IMR-90 (cell line): ENCODE results near the gene IZUMO4. TPM values are rescaled to one million over a fixed set of nuclear protein-coding genes. Genes with fewer than 3 reads are reported as not detected.

Experiments
- ATAC-seq: fragments of 200-7000 bp; cut with Tn5 transposase; 2 replicates; pipeline ENCODE4 v1.9.1; 2020; ENCODE audit warnings: low read depth, mild to moderate bottlenecking, moderate library complexity
- BruUV-seq: library from RNA; stranded (reverse); fragments of 400-500 nt; replicated peaks from 2 replicates; lab custom pipeline; 2021; lab: Mats Ljungman, UMichigan
- CTCF ChIA-PET: fragments of 300-600 bp; formaldehyde crosslinking; extraction: SDS; loops from one replicate; lab custom pipeline; 2021; ENCODE audit warnings: antibody characterized with exemption; lab: Yijun Ruan, JAX
- POLR2A ChIA-PET: fragments of 300-600 bp; sonication (Branson Sonifier 250); formaldehyde crosslinking; loops from one replicate; lab custom pipeline; 2022; ENCODE audit warnings: antibody characterized with exemption; ENCODE audit not compliant: unreplicated experiment; lab: Charles Lee
- DNase-seq: peaks from one replicate; pipeline ENCODE4 v3.0.0; 2013
- H2AFZ ChIP-seq: replicated peaks from 2 replicates; pipeline ENCODE3; 2013; ENCODE audit warnings: low read length, mild to moderate bottlenecking; ENCODE audit not compliant: poor library complexity
- H2AK5ac ChIP-seq: 2 replicates; pipeline ENCODE4 v1.6.1; 2013; ENCODE audit warnings: low read depth, low read length, inconsistent platforms
- H2AK9ac ChIP-seq: replicated peaks from 2 replicates; pipeline ENCODE3; 2013; ENCODE audit warnings: mild to moderate bottlenecking, low read depth, low read length, moderate library complexity; ENCODE audit not compliant: poor library complexity
- H2BK120ac ChIP-seq: 2 replicates; pipeline ENCODE4 v1.6.1; 2013; ENCODE audit warnings: low read depth, low read length, inconsistent platforms
- H2BK15ac ChIP-seq: 3 replicates; pipeline ENCODE4 v1.6.1; 2013; ENCODE audit warnings: low read depth, low read length, inconsistent platforms
- H2BK20ac ChIP-seq: 2 replicates; pipeline ENCODE4 v1.6.1; 2013; ENCODE audit warnings: low read depth, mild to moderate bottlenecking, inconsistent platforms, low read length, moderate library complexity
- H2BK5ac ChIP-seq: 2 replicates; pipeline ENCODE4 v1.6.1; 2013; ENCODE audit warnings: mild to moderate bottlenecking, low read depth, low read length, inconsistent platforms; ENCODE audit not compliant: poor library complexity, severe bottlenecking
- H3K14ac ChIP-seq: replicated peaks from 2 replicates; pipeline ENCODE4 v1.6.1; 2013; ENCODE audit warnings: low read depth, low read length, inconsistent platforms
- H3K18ac ChIP-seq: 2 replicates; pipeline ENCODE4 v1.6.1; 2013; ENCODE audit warnings: low read depth, low read length, control low read depth
- H3K23ac ChIP-seq: 2 replicates; pipeline ENCODE4 v1.6.1; 2013; ENCODE audit warnings: low read depth, low read length, inconsistent platforms
- H3K27ac ChIP-seq: 2 replicates; pipeline ENCODE4 v1.5.1; 2013; ENCODE audit warnings: mild to moderate bottlenecking, control low read depth, low read length; ENCODE audit not compliant: insufficient read depth
- H3K27me3 ChIP-seq: 2 replicates; pipeline ENCODE4 v1.6.1; 2013; ENCODE audit warnings: low read length; ENCODE audit not compliant: control insufficient read depth, insufficient read depth
- H3K36me3 ChIP-seq: 2 replicates; pipeline ENCODE4 v1.6.1; 2013; ENCODE audit warnings: low read length, mixed read lengths; ENCODE audit not compliant: control insufficient read depth, insufficient read depth
- H3K4ac ChIP-seq: 2 replicates; pipeline ENCODE4 v1.6.1; 2013; ENCODE audit warnings: low read depth, low read length, inconsistent platforms
- H3K4me1 ChIP-seq: 2 replicates; pipeline ENCODE4 v1.6.1; 2013; ENCODE audit warnings: low read length, mixed read lengths; ENCODE audit not compliant: control insufficient read depth, insufficient read depth
- H3K4me2 ChIP-seq: 2 replicates; pipeline ENCODE4 v1.6.1; 2013; ENCODE audit warnings: low read depth, mild to moderate bottlenecking, control low read depth, low read length, moderate library complexity
- H3K4me3 ChIP-seq: 2 replicates; pipeline ENCODE4 v1.5.1; 2013; ENCODE audit warnings: low read depth, mild to moderate bottlenecking, control low read depth, low read length, moderate library complexity; ENCODE audit not compliant: insufficient read depth
- H3K56ac ChIP-seq: 2 replicates; pipeline ENCODE4 v1.6.1; 2013; ENCODE audit warnings: low read length, inconsistent platforms; ENCODE audit not compliant: insufficient read depth; ENCODE audit errors: extremely low read depth
- H3K79me1 ChIP-seq, 2 experiments: 2 replicates each; pipeline ENCODE4 v1.6.1; 2013; ENCODE audit warnings: low read length in 2 of 2, inconsistent platforms in 1 of 2, low read depth in 1 of 2
- H3K9ac ChIP-seq: 2 replicates; pipeline ENCODE4 v1.6.1; 2013; ENCODE audit warnings: low read depth, low read length, control low read depth
- H3K9me1 ChIP-seq: 2 replicates; pipeline ENCODE4 v1.6.1; 2013; ENCODE audit warnings: low read length, inconsistent platforms; ENCODE audit not compliant: insufficient read depth
- H3K9me3 ChIP-seq: 2 replicates; pipeline ENCODE4 v1.6.1; 2013; ENCODE audit warnings: low read length; ENCODE audit not compliant: control insufficient read depth, insufficient read depth
- H4K20me1 ChIP-seq: 2 replicates; pipeline ENCODE4 v1.6.1; 2013; ENCODE audit warnings: low read length, inconsistent platforms; ENCODE audit not compliant: insufficient read depth
- H4K5ac ChIP-seq: 2 replicates; pipeline ENCODE4 v1.6.1; 2013; ENCODE audit warnings: mild to moderate bottlenecking, low read depth, low read length, control low read depth
- H4K8ac ChIP-seq, 2 experiments: 2 replicates each; pipeline ENCODE4 v1.6.1; 2013; ENCODE audit warnings: low read depth in 2 of 2, low read length in 2 of 2, control low read depth in 1 of 2, inconsistent platforms in 1 of 2
- H4K91ac ChIP-seq: 2 replicates; pipeline ENCODE4 v1.6.1; 2013; ENCODE audit warnings: low read depth, low read length, inconsistent platforms; ENCODE audit not compliant: insufficient read depth
- BHLHE40 ChIP-seq: fragments of 150-350 bp; IDR thresholded peaks from 2 replicates; pipeline ENCODE4 v1.6.1; 2016; ENCODE audit warnings: mild to moderate bottlenecking, low read depth, low read length
- CEBPB ChIP-seq: IDR thresholded peaks from 2 replicates; pipeline ENCODE4 v1.6.1; 2012; ENCODE audit warnings: low read depth, low read length, improper control_type of control experiment
- CHD1 ChIP-seq: IDR thresholded peaks from 2 replicates; pipeline ENCODE4 v1.6.1; 2012; ENCODE audit warnings: low read depth, low read length, improper control_type of control experiment
- FOS ChIP-seq: fragments of 150-350 bp; IDR thresholded peaks from 2 replicates; pipeline ENCODE4 v1.6.1; 2016; ENCODE audit warnings: low read depth, low read length
- MAFK ChIP-seq: IDR thresholded peaks from 2 replicates; pipeline ENCODE4 v1.6.1; 2012; ENCODE audit warnings: low read depth, low read length, improper control_type of control experiment
- MAZ ChIP-seq: IDR thresholded peaks from 2 replicates; pipeline ENCODE4 v1.6.1; 2012; ENCODE audit warnings: low read depth, mild to moderate bottlenecking, low read length, improper control_type of control experiment, moderate library complexity, borderline replicate concordance
- MXI1 ChIP-seq: IDR thresholded peaks from 2 replicates; pipeline ENCODE4 v1.6.1; 2012; ENCODE audit warnings: low read depth, mild to moderate bottlenecking, low read length, moderate library complexity, borderline replicate concordance
- NFE2L2 ChIP-seq: fragments of 150-350 bp; IDR thresholded peaks from 2 replicates; pipeline ENCODE4 v1.6.1; 2016; ENCODE audit warnings: low read depth, mild to moderate bottlenecking, low read length
- POLR2A ChIP-seq: IDR thresholded peaks from 2 replicates; pipeline ENCODE4 v1.6.1; 2012; ENCODE audit warnings: mild to moderate bottlenecking, low read depth, low read length
- RCOR1 ChIP-seq: IDR thresholded peaks from 2 replicates; pipeline ENCODE4 v1.6.1; 2012; ENCODE audit warnings: mild to moderate bottlenecking, low read length, improper control_type of control experiment; ENCODE audit not compliant: insufficient replicate concordance
- RFX5 ChIP-seq: IDR thresholded peaks from 2 replicates; pipeline ENCODE4 v1.8.0; 2012; ENCODE audit warnings: low read depth, mild to moderate bottlenecking, low read length, moderate library complexity
- SMC3 ChIP-seq: fragments of 150-350 bp; IDR thresholded peaks from 2 replicates; pipeline ENCODE4 v1.6.1; 2016; ENCODE audit warnings: low read depth, mild to moderate bottlenecking, antibody characterized with exemption, low read length, moderate library complexity
- WGBS, 2 experiments: methylation state at CpG; one replicate each; pipeline versions ENCODE4 v1.1.5 to v1.1.7; 2013; ENCODE audit warnings: missing lambda C conversion rate in 2 of 2; ENCODE audit not compliant: insufficient read length in 1 of 2; ENCODE audit errors: extremely low coverage in 2 of 2; 5-methylcytosine and 5-hydroxymethylcytosine counted together
- dilution Hi-C: fragments of 300-500 bp; cut with HindIII; formaldehyde crosslinking; loops from one replicate; pipeline ENCODE4 v1.14.3; 2018; ENCODE audit warnings: low sequenced_read_pairs; ENCODE audit not compliant: unreplicated experiment
- in situ Hi-C: fragments of 300-500 bp; cut with MboI; formaldehyde crosslinking; loops from 3 replicates; pipeline ENCODE4 v1.14.3; 2019; ENCODE audit warnings: low sequenced_read_pairs, inconsistent platforms, mixed read lengths
- intact Hi-C: fragments of 100-400 bp; cut with micrococcal nuclease; formaldehyde crosslinking; loops from 2 replicates; pipeline ENCODE4 v1.10.0; 2022
- polyA plus RNA-seq, 3 experiments: library from polyadenylated mRNA; depleted of rRNA; stranded (reverse); fragments of >200 nt; gene quantifications; 2 replicates each; pipeline ENCODE4 v1.2.3, GENCODE V29; 2012; ENCODE audit warnings: low replicate concordance in 1 of 3
- total RNA-seq: library from RNA; depleted of rRNA; stranded (reverse); fragments of >200 nt; gene quantifications from 2 replicates; pipeline ENCODE4 v1.2.3, GENCODE V29; 2012
- TF ChIP-seq, protein P1 (sequence below): fragments of 150-350 bp; IDR thresholded peaks from 2 replicates; pipeline ENCODE4 v1.6.1; 2017; ENCODE audit warnings: mild to moderate bottlenecking, antibody characterized with exemption, low read length, low read depth
- TF ChIP-seq, protein P2 (sequence below): fragments of 150-350 bp; IDR thresholded peaks from 2 replicates; pipeline ENCODE4 v1.6.1; 2016; ENCODE audit warnings: low read depth, mild to moderate bottlenecking, low read length, moderate library complexity, borderline replicate concordance
- TF ChIP-seq, protein P3 (sequence below): conservative IDR thresholded peaks from 2 replicates; pipeline ENCODE4 v1.5.1; 2012; ENCODE audit warnings: mild to moderate bottlenecking, low read depth, low read length, improper control_type of control experiment

The IZUMO4 gene
- total and polyA plus RNA-seq, 2 of the 4 experiments (the other 2 are of a cell fraction): 0.72 to 2.8 TPM

DNA sequence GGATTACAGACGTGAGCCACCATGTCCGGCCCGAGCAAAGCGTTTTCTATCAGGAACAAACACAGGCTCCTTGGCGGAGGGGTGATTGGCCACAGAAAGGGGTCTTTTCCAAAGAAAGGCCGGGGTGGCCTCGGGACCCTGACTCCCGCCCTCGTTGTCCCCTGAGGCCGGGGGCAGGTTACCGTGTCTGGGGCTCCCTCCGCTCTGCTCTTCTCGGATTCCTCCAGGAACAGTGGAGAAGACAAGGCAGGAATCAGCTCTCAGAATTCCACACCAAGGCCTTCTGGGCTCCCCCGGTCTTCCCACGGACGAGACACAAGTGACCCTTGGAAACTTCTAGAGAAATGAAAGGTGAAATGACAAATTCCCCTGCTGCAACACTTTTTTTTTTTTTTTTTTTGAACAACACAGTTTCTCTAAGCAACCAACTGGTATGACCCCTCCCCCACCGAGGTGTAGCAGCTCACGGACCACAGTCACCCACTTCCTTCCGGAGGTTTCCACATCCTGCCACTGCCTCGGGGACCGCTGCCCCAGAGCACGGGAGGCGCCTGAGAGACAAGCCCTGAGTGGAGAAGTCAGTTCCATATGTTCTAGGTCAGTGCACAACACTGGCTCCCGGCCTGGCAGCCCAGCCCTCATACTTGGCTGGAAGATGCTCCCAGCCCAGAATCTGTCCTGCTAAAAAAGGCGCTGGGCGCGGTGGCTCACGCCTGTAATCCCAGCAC is 11.6 kb upstream of the IZUMO4 start:
- Histone ChIP-seq H3K27ac (no peak overlapping the region), H2BK15ac (no peak overlapping the region), H2BK20ac (no peak overlapping the region), H3K4me3 (no peak overlapping the region), H3K18ac (no peak overlapping the region), H2BK5ac (no peak overlapping the region), H3K36me3 (peaks cover 24% of the 10 kb centered on the region), H3K14ac (no peak overlapping the region), H4K91ac (no peak overlapping the region), H4K8ac (no peak overlapping the region), H3K79me1 (peaks cover 35 to 65% of the 10 kb centered on the region in 2 experiments; a peak in 3 of 4 replicates), H2AK9ac (no peak overlapping the region), H3K9me1 (peaks cover 12% of the 10 kb centered on the region), H4K5ac (no peak overlapping the region), H4K20me1 (peaks cover 29% of the 10 kb centered on the region), H2AFZ (no peak overlapping the region), H3K23ac (no peak overlapping the region), H3K9ac (no peak overlapping the region), H2AK5ac (no peak overlapping the region), H3K4me1 (peaks cover 2% of the 10 kb centered on the region), H2BK120ac (no peak overlapping the region), H3K56ac (no peak overlapping the region), H3K4me2 (no peak overlapping the region), H3K27me3 (no peaks in the 10 kb centered on the region), H3K9me3 (no peaks in the 10 kb centered on the region), H3K4ac (no peak overlapping the region)
- ATAC-seq: no peak
- TF ChIP-seq NFE2L2 (no peak), MAFK (no peak), CEBPB (no peak), CHD1 (no peak), BHLHE40 (no peak), RFX5 (no peak), POLR2A (no peak), MAZ (no peak), SMC3 (no peak), RCOR1 (no peak), MXI1 (no peak), FOS (no peak)
- TF ChIP-seq, protein P1, sequence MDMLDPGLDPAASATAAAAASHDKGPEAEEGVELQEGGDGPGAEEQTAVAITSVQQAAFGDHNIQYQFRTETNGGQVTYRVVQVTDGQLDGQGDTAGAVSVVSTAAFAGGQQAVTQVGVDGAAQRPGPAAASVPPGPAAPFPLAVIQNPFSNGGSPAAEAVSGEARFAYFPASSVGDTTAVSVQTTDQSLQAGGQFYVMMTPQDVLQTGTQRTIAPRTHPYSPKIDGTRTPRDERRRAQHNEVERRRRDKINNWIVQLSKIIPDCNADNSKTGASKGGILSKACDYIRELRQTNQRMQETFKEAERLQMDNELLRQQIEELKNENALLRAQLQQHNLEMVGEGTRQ: no peak
- TF ChIP-seq, protein P2, sequence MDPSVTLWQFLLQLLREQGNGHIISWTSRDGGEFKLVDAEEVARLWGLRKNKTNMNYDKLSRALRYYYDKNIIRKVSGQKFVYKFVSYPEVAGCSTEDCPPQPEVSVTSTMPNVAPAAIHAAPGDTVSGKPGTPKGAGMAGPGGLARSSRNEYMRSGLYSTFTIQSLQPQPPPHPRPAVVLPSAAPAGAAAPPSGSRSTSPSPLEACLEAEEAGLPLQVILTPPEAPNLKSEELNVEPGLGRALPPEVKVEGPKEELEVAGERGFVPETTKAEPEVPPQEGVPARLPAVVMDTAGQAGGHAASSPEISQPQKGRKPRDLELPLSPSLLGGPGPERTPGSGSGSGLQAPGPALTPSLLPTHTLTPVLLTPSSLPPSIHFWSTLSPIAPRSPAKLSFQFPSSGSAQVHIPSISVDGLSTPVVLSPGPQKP: no peak
- TF ChIP-seq, protein P3, sequence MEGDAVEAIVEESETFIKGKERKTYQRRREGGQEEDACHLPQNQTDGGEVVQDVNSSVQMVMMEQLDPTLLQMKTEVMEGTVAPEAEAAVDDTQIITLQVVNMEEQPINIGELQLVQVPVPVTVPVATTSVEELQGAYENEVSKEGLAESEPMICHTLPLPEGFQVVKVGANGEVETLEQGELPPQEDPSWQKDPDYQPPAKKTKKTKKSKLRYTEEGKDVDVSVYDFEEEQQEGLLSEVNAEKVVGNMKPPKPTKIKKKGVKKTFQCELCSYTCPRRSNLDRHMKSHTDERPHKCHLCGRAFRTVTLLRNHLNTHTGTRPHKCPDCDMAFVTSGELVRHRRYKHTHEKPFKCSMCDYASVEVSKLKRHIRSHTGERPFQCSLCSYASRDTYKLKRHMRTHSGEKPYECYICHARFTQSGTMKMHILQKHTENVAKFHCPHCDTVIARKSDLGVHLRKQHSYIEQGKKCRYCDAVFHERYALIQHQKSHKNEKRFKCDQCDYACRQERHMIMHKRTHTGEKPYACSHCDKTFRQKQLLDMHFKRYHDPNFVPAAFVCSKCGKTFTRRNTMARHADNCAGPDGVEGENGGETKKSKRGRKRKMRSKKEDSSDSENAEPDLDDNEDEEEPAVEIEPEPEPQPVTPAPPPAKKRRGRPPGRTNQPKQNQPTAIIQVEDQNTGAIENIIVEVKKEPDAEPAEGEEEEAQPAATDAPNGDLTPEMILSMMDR: no peak
- 91% methylated on average over 13 of the region's 28 CpGs; no CpG with 5 or more reads in 1 of the 2 experiments for WGBS, 2 experiments
- in situ Hi-C loops: no loop called here
- ChIA-PET CTCF (no interaction called here), POLR2A (no interaction called here)
- BruUV-seq: no TSS peak
- intact Hi-C loops: no loop called here
- no peak for DNase-seq
- dilution Hi-C loops: no loop called here
